Uterus (tissue), 4 donors: ENCODE data around the gene PPIG. TPM values are rescaled to one million over a fixed set of nuclear protein-coding genes. Genes with fewer than 3 reads are reported as not detected.
"Not testable (repeated sequence)": the region's sequence is repeated elsewhere in the genome, so short reads cannot be mapped to it uniquely, and the experiment has no call there.

Source experiments
- DNase-seq, 2 donors: peaks; one replicate each; pipeline ENCODE4 v3.0.0-alpha.2; 2019 to 2020
- H3K27ac ChIP-seq, 2 donors: fragments of 200-600 bp; sonication (generic); 1 replicate in 1 of 2; 2 replicates in 1 of 2; pipeline ENCODE4 v1.5.1; 2016 to 2018
- H3K27me3 ChIP-seq, 2 donors: fragments of 200-600 bp; sonication (generic); one replicate each; pipeline ENCODE4 v1.5.1; 2018 to 2019; ENCODE audit warnings: control low read depth in 1 of 2
- H3K36me3 ChIP-seq, 2 donors: fragments of 200-600 bp; sonication (generic); one replicate each; pipeline ENCODE4 v1.5.1; 2019; ENCODE audit warnings: control low read depth in 1 of 2
- H3K4me1 ChIP-seq, 2 donors: fragments of 200-600 bp; sonication (generic); one replicate each; pipeline ENCODE4 v1.5.1; 2018 to 2019; ENCODE audit warnings: control low read depth in 1 of 2
- H3K4me3 ChIP-seq, 2 donors: fragments of 200-600 bp; sonication (generic); 1 replicate in 1 of 2; 2 replicates in 1 of 2; pipeline ENCODE4 v1.5.1; 2018 to 2019; ENCODE audit warnings: mild to moderate bottlenecking in 1 of 2
- H3K9me3 ChIP-seq, 2 donors: fragments of 200-600 bp; sonication (generic); one replicate each; pipeline ENCODE4 v1.5.1; 2019; ENCODE audit warnings: control low read depth in 1 of 2
- CTCF ChIP-seq, 4 experiments: fragments of 200-600 bp in 2 of 4; fragments of 450-650 bp in 2 of 4; sonication (generic) in 2 of 4; IDR thresholded peaks; one replicate each; pipeline ENCODE4 v1.5.1; 2016 to 2019; ENCODE audit warnings: antibody characterized with exemption in 4 of 4, mild to moderate bottlenecking in 2 of 4, moderate library complexity in 1 of 4
- POLR2A ChIP-seq, 2 donors: fragments of 450-650 bp; IDR thresholded peaks; one replicate each; pipeline ENCODE4 v1.6.1; 2016; ENCODE audit warnings: antibody characterized with exemption in 2 of 2, mild to moderate bottlenecking in 1 of 2, moderate library complexity in 1 of 2
- intact Hi-C: fragments of 100-400 bp; cut with DNase I; formaldehyde crosslinking; loops from one replicate; pipeline ENCODE4 v1.15.1; 2023; ENCODE audit warnings: low total_unique reads
- total RNA-seq, 4 donors: library from RNA; depleted of rRNA in 3 of 4; stranded (reverse); fragments of >200 nt in 3 of 4; gene quantifications; one replicate each; pipeline versions ENCODE4 v1.1.0 to v1.2.4, GENCODE V29; 2014 to 2023
- donor health status: DM: yes; HTN: yes; CAD: no.

The PPIG gene
- total RNA-seq, 4 donors from 2014 or later: 24.3 to 83.4 (median 59.0) TPM

GRCh38 chr2:169561364-169561763 lies 22.8 kb upstream of the PPIG start:
- Histone ChIP-seq H3K27me3 (no peaks in the 10 kb centered on the region), H3K27ac (no peak overlapping the region), H3K4me1 (no peaks in the 10 kb centered on the region), H3K9me3 (no peaks in the 10 kb centered on the region), H3K4me3 (no peak overlapping the region), H3K36me3 (no peaks in the 10 kb centered on the region)
- intact Hi-C loops: no loop called here
- DNase-seq: no peak
- no peak for TF ChIP-seq CTCF (IDR thresholded peaks at IDR 0.05)
- TF ChIP-seq POLR2A (IDR thresholded peaks at IDR 0.05): no peak

GRCh38 chr2:169562084-169562483 lies 22.1 kb upstream of the PPIG start:
- H3K4me1 ChIP-seq, H3K36me3 ChIP-seq, DNase-seq, H3K27ac ChIP-seq, H3K9me3 ChIP-seq, intact Hi-C loops, H3K4me3 ChIP-seq, H3K27me3 ChIP-seq: not testable (repeated sequence)

GRCh38 chr2:169562519-169562918 lies 21.6 kb upstream of the PPIG start:
- Histone ChIP-seq H3K9me3 (no peaks in the 10 kb centered on the region), H3K27me3 (no peaks in the 10 kb centered on the region), H3K4me3 (no peak overlapping the region), H3K27ac (no peak overlapping the region), H3K4me1 (no peaks in the 10 kb centered on the region), H3K36me3 (no peaks in the 10 kb centered on the region)
- TF ChIP-seq CTCF (IDR thresholded peaks at IDR 0.05) (no peak), POLR2A (IDR thresholded peaks at IDR 0.05) (no peak)
- DNase-seq: no peak
- intact Hi-C loops: no loop called here

GRCh38 chr2:169565686-169566085 lies 18.5 kb upstream of the PPIG start:
- Histone ChIP-seq H3K4me3 (no peak overlapping the region), H3K27me3 (no peaks in the 10 kb centered on the region), H3K27ac (no peak overlapping the region), H3K9me3 (no peaks in the 10 kb centered on the region), H3K4me1 (no peaks in the 10 kb centered on the region), H3K36me3 (no peaks in the 10 kb centered on the region)
- intact Hi-C loops: no loop called here
- TF ChIP-seq CTCF (IDR thresholded peaks at IDR 0.05) (no peak), POLR2A (IDR thresholded peaks at IDR 0.05) (no peak)
- no peak for DNase-seq

GRCh38 chr2:169569948-169570347 lies 14.2 kb upstream of the PPIG start:
- no peaks in the 10 kb centered on the region for H3K36me3 ChIP-seq
- TF ChIP-seq CTCF (IDR thresholded peaks at IDR 0.05) (no peak), POLR2A (IDR thresholded peaks at IDR 0.05) (no peak)
- DNase-seq: no peak
- no peaks in the 10 kb centered on the region for H3K27me3 ChIP-seq
- no peaks in the 10 kb centered on the region for H3K9me3 ChIP-seq
- intact Hi-C loops: no loop called here
- no peak overlapping the region for H3K4me3 ChIP-seq
- peaks cover 0 to 4% of the 10 kb centered on the region in 2 donors for H3K4me1 ChIP-seq
- H3K27ac ChIP-seq: no peak overlapping the region

GRCh38 chr2:169570752-169571151 lies 13.4 kb upstream of the PPIG start:
- intact Hi-C loops, H3K4me3 ChIP-seq, H3K36me3 ChIP-seq, H3K9me3 ChIP-seq, H3K4me1 ChIP-seq, H3K27ac ChIP-seq, DNase-seq, H3K27me3 ChIP-seq: not testable (repeated sequence)
